ENCODE results near the gene HCFC1.

DNA sequence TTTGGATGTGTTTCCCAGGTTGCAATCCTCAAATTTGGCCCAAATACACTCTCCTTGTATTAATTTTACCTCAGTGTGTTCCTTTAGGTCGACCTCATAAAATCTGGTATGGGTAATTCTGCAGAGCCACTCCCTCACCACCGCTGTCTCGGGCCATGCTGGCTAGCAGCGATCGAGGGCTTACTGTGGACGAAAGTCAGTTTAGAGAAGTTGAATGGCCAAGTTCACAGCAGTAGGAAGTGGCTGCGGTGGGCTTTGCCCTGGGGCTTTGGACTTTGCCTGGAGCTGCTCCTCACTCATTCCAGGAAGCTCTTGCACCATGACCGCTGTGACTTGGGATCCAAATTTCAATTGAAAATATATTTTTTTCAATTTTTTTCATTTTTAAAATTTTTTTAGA lies 20.6 kb upstream of the HCFC1 start:
- TF ChIP-seq CTCF (IDR thresholded peaks at IDR 0.05; ENCODE audit: low read length), result no peak
- no peak for TF ChIP-seq EZH2phosphoT487 (IDR thresholded peaks at IDR 0.05; ENCODE audit: low read length)
- no peak for TF ChIP-seq EZH2 (optimal IDR thresholded peaks at IDR 0.05; ENCODE audit: low read depth, low read length)
